Endothelial cell (in vitro differentiated cells): Measurements from ENCODE around the gene BUD23. TPM values are rescaled to one million over a fixed set of nuclear protein-coding genes. Genes with fewer than 3 reads are reported as not detected.

Experiments used
- DNase-seq: peaks from one replicate; pipeline ENCODE4 v3.0.0; 2021; ENCODE audit warnings: low spot score
- H3K27ac Mint-ChIP-seq: one replicate; pipeline ENCODE4 v1.8.0; 2021; ENCODE audit warnings: mixed read lengths, inconsistent platforms; ENCODE audit not compliant: unreplicated experiment
- H3K27me3 Mint-ChIP-seq: one replicate; pipeline ENCODE4 v1.8.0; 2021; ENCODE audit warnings: mild to moderate bottlenecking, moderate library complexity, mixed read lengths, inconsistent platforms; ENCODE audit not compliant: unreplicated experiment
- H3K36me3 Mint-ChIP-seq: one replicate; pipeline ENCODE4 v1.8.0; 2021; ENCODE audit warnings: mild to moderate bottlenecking, low read depth, mixed read lengths, inconsistent platforms; ENCODE audit not compliant: unreplicated experiment
- H3K4me1 Mint-ChIP-seq: one replicate; pipeline ENCODE4 v1.8.0; 2021; ENCODE audit warnings: mild to moderate bottlenecking, mixed read lengths, inconsistent platforms; ENCODE audit not compliant: unreplicated experiment
- H3K4me3 Mint-ChIP-seq: one replicate; pipeline ENCODE4 v1.8.0; 2021; ENCODE audit warnings: mild to moderate bottlenecking, mixed read lengths, inconsistent platforms; ENCODE audit not compliant: unreplicated experiment
- H3K9me3 Mint-ChIP-seq: one replicate; pipeline ENCODE4 v1.8.0; 2021; ENCODE audit warnings: mixed read lengths, inconsistent platforms; ENCODE audit not compliant: unreplicated experiment
- total RNA-seq: library from RNA; stranded (reverse); fragmentation: NEBNext Ultra II Directional; extraction: Animal tissue kit (Norgen Biotek cat#: 25700); gene quantifications from one replicate; pipeline ENCODE4 v1.2.1, GENCODE V29; 2021; ENCODE audit not compliant: unreplicated experiment
- TF ChIP-seq, protein P1 (sequence below): fragments of 200-600 bp; sonication (generic); IDR thresholded peaks from one replicate; pipeline ENCODE4 v1.5.0; 2021; ENCODE audit warnings: antibody characterized with exemption; ENCODE audit not compliant: unreplicated experiment

Gene BUD23
- total RNA-seq, 1 donor from 2014 or later = 50.6 TPM

DNA sequence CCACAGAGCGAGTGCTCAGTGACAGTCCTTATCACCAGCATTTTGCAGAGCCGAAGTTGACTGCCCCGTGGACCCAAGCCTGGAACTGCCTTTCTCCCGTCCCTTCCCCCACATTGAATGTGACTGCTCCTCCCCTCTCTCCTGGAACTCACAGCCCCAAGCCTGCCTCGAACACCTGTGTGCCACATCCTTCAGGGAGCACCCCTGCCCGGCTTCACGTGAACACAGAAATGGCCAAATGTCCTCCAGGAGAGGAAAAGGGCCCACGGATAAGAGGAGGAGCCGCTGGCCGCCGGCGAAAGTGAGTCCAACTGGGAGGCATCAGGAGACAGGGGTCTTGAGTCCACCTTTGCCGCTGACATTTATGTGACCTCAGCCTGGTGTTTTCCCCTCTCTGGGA lies 19.8 kb downstream of the BUD23 start:
- TF ChIP-seq, protein P1, sequence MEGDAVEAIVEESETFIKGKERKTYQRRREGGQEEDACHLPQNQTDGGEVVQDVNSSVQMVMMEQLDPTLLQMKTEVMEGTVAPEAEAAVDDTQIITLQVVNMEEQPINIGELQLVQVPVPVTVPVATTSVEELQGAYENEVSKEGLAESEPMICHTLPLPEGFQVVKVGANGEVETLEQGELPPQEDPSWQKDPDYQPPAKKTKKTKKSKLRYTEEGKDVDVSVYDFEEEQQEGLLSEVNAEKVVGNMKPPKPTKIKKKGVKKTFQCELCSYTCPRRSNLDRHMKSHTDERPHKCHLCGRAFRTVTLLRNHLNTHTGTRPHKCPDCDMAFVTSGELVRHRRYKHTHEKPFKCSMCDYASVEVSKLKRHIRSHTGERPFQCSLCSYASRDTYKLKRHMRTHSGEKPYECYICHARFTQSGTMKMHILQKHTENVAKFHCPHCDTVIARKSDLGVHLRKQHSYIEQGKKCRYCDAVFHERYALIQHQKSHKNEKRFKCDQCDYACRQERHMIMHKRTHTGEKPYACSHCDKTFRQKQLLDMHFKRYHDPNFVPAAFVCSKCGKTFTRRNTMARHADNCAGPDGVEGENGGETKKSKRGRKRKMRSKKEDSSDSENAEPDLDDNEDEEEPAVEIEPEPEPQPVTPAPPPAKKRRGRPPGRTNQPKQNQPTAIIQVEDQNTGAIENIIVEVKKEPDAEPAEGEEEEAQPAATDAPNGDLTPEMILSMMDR = no peak
- Mint-ChIP-seq H3K27me3 (peaks cover 10% of the 10 kb centered on the region), H3K27ac (no peak overlapping the region), H3K9me3 (no peaks in the 10 kb centered on the region), H3K36me3 (peaks cover 11% of the 10 kb centered on the region), H3K4me1 (no peaks in the 10 kb centered on the region), H3K4me3 (no peak overlapping the region)
- no peak for DNase-seq

DNA sequence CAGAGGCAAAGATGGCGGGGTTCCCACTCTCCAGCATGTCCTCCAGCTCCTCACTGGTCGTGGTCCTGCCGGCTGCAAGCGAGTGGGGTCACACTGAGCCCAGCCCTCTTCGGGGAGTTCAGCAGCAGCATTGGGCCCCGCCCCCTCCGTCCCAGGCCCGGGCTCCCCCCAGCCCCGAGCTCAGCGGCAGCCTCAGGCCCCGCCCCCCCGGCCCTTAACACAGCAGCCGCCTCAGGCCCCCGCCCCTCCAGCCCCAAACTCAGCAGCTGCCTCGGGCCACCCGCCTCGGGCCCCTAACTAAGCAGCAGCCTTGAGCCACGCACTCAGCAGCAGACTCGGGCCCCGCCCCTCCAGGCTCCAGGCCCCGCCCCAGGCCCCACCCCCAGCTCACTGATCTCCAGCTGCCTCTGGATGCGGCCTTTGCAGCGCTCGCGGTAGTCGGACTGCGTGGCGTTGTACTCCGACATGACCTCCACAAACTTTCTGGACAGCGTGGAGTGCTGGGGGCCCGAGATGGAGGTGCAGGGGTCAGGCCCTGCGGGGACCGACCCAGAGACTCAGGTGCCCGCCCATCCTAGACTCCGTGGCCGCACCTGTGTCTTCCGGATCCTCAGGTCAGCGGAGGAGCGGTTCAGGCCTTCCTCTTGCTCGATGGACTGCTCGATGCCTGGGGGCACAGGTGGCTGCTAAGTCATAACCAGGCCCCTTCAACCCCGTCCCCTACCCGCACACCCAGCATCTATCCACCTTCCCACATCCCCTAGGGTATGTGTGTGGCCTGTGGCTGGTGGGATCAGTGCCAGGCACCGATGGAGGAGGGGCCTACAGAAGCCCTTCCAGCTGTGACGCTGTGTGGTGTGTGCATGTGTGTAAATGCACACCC lies 20.6 kb downstream of the BUD23 start:
- TF ChIP-seq, protein P1 = no peak
- Mint-ChIP-seq H3K27ac (no peak overlapping the region), H3K36me3 (peaks cover 11% of the 10 kb centered on the region), H3K4me3 (no peak overlapping the region), H3K9me3 (no peaks in the 10 kb centered on the region), H3K27me3 (peaks cover 8% of the 10 kb centered on the region), H3K4me1 (no peaks in the 10 kb centered on the region)
- peak; percentile 61 for DNase-seq

DNA sequence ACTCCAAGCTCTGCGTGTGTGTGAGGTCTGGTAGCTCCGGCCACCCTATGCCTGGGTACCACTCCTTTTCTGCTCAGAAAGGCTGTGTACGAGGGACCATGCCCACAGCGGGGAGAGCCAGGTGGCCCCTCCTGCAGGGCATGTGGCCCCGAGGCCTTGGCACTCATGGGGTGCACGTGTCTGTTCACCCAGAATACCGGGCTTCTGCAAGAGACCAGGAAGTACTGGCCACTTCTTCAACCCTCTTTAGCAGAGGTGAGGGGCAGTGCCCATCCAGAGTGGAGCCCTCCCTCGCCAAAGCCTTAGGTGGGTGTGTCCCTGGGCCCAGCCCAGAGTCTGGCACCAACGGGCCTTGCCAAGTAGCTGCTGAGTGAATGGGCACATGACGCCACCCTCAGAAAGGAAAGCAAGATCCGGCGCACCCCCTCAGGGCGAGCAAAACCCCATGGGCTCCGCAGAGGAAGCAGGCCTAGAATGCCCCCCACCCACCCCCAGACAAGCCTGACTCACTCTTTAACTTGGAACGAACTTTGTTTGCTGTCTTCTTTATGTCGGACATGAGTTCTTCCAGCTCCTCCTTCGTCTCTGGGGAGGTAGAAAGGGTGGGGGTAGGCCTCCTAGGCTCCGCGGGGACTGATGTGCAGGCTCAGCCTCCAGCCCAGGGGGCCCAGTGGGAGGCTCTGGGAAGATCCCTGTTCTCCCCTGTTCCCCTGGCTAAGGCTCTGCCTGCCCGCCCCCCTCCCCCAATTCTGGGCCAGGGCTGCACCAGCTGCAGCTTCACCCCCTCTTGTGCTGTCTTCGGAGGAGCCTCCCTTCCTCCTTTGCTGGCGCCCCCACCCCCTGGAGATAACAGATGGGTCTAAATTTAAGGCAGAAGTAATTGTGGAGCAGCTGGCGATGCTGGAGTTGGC lies 21.5 kb downstream of the BUD23 start:
- TF ChIP-seq, protein P1 = no peak
- peaks cover 11% of the 10 kb centered on the region for H3K36me3 Mint-ChIP-seq
- DNase-seq = no peak
- no peaks in the 10 kb centered on the region for H3K4me1 Mint-ChIP-seq
- no peak overlapping the region for H3K4me3 Mint-ChIP-seq
- H3K27ac Mint-ChIP-seq = no peak overlapping the region
- H3K9me3 Mint-ChIP-seq = no peaks in the 10 kb centered on the region
- H3K27me3 Mint-ChIP-seq = peaks cover 6% of the 10 kb centered on the region

DNA sequence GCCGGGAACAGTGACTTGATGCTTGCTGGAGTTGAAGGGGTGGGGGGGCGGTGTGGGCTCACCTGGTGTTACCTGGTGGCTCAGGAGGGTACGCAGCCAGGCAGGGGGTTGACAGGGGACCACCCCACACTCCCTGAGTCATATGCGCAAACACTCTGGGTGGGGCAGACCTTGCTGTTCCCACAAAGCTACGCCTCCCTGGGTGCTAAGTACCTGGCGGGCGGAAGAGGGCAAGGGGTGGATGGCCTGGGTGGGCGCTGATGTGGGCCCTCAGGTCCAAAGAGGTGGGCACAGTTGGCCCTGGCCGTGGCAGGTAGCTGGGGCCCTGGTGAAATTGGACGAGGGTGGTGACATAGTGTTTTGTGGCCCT lies 22.1 kb downstream of the BUD23 start:
- Mint-ChIP-seq H3K27me3 (peaks cover 6% of the 10 kb centered on the region), H3K9me3 (no peaks in the 10 kb centered on the region), H3K36me3 (peaks cover 11% of the 10 kb centered on the region), H3K4me3 (no peak overlapping the region), H3K27ac (no peak overlapping the region), H3K4me1 (no peaks in the 10 kb centered on the region)
- DNase-seq = no peak
- TF ChIP-seq, protein P1 = no peak
